Thyroid gland (tissue), 4 donors: Measurements from ENCODE around the gene UBXN4.

Experiments
- POLR2A ChIP-seq, 2 donors: fragments of 450-650 bp; IDR thresholded peaks; one replicate each; pipeline ENCODE4 v1.6.1; 2017; ENCODE audit warnings: antibody characterized with exemption in 2 of 2, mild to moderate bottlenecking in 2 of 2, moderate library complexity in 1 of 2
- TF ChIP-seq, protein P1 (sequence below), 6 experiments: fragments of 200-600 bp in 3 of 6; fragments of 450-650 bp in 3 of 6; sonication (generic) in 3 of 6; IDR thresholded peaks; one replicate each; pipeline ENCODE4 v1.5.1; 2016 to 2019; ENCODE audit warnings: antibody characterized with exemption in 6 of 6, mild to moderate bottlenecking in 2 of 6, inconsistent platforms in 1 of 6, moderate library complexity in 1 of 6

DNA sequence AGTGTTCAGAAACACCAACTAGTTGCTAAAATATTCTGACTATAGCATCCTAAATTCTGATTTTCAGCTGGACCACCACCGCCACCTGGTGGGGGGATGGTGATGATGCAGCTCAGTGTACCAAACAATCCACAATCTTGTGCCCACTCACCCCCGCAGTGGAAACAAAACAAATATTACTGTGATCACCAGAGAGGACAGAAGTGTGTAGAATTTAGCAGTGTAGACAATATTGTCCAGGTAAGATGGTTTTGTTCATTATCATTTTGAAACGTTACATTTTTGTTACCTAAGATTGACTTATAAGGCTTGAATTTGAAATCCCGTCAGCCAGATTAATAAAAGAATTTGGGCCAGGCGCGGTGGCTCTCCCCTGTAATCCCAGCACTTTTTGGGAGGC lies 31.7 kb upstream of the UBXN4 start:
- TF ChIP-seq, protein P1, sequence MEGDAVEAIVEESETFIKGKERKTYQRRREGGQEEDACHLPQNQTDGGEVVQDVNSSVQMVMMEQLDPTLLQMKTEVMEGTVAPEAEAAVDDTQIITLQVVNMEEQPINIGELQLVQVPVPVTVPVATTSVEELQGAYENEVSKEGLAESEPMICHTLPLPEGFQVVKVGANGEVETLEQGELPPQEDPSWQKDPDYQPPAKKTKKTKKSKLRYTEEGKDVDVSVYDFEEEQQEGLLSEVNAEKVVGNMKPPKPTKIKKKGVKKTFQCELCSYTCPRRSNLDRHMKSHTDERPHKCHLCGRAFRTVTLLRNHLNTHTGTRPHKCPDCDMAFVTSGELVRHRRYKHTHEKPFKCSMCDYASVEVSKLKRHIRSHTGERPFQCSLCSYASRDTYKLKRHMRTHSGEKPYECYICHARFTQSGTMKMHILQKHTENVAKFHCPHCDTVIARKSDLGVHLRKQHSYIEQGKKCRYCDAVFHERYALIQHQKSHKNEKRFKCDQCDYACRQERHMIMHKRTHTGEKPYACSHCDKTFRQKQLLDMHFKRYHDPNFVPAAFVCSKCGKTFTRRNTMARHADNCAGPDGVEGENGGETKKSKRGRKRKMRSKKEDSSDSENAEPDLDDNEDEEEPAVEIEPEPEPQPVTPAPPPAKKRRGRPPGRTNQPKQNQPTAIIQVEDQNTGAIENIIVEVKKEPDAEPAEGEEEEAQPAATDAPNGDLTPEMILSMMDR (IDR thresholded peaks at IDR 0.05), result peak; percentile 80 to 96 (median 88)
- no peak for TF ChIP-seq POLR2A (IDR thresholded peaks at IDR 0.05)
